Measurements from ENCODE around the gene COPS9. TPM values are rescaled to one million over a fixed set of nuclear protein-coding genes. Genes with fewer than 3 reads are reported as not detected.
A peak's percentile ranks its signal among the peaks of the same experiment; 100 is the strongest.

COPS9 gene
- total and polyA plus RNA-seq, 2 donors: 53.5 to 217 TPM

GRCh38 chr2:240112914-240113690 is 23.0 kb downstream of the COPS9 start:
- Histone ChIP-seq H3K36me3 (ENCODE audit: insufficient read depth) (no peaks in the 10 kb centered on the region), H3K27ac (ENCODE audit: low read depth) (no peak overlapping the region)
- WGBS: 24% methylated on average over 5 of the region's 5 CpGs

GRCh38 chr2:240111253-240111652 is 24.9 kb downstream of the COPS9 start:
- no peak overlapping the region for H3K4me3 ChIP-seq (ENCODE audit: low read depth, low read length)
- H3K4me1 ChIP-seq (ENCODE audit: insufficient read depth): no peaks in the 10 kb centered on the region
- H3K27ac ChIP-seq (ENCODE audit: low read depth): no peak overlapping the region
- no peaks in the 10 kb centered on the region for H3K36me3 ChIP-seq (ENCODE audit: insufficient read depth)
- 22% methylated on average over 10 of the region's 10 CpGs for WGBS
- peak; percentile 53 for DNase-seq (ENCODE audit: extremely low spot score)

More at GRCh38 chr2:240112914-240113690, 23.0 kb downstream of the COPS9 start:
- H3K4me1 ChIP-seq (ENCODE audit: insufficient read depth): no peaks in the 10 kb centered on the region
- no peak for DNase-seq (ENCODE audit: extremely low spot score)
- H3K4me3 ChIP-seq (ENCODE audit: low read depth, low read length): no peak overlapping the region

DNA sequence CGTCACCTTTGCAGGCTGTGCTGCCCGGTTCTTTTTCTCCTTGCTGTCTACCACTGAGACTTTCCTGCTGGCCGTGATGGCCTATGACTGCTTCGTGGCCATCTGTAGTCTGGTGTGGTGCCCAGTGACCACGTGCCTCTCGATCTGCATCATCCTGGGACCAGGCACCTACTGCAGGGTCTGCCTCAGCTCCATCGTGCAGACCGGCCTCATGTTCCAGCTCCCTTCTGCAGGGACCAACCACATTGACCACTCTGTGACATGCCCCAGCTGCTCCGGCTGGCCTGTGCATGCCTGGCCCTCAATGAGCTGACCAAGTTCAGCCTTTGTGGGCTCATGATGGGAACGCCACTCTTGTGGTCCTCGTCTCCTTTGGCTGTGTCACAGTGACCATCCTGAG is 26.7 kb downstream of the COPS9 start:
- no peak overlapping the region for H3K4me3 ChIP-seq (ENCODE audit: low read depth, low read length)
- no peak for DNase-seq (ENCODE audit: extremely low spot score)
- WGBS: 77% methylated on average over 11 of the region's 11 CpGs
- H3K36me3 ChIP-seq (ENCODE audit: insufficient read depth): no peaks in the 10 kb centered on the region
- H3K4me1 ChIP-seq (ENCODE audit: insufficient read depth): no peaks in the 10 kb centered on the region
- H3K27ac ChIP-seq (ENCODE audit: low read depth): no peak overlapping the region

DNA sequence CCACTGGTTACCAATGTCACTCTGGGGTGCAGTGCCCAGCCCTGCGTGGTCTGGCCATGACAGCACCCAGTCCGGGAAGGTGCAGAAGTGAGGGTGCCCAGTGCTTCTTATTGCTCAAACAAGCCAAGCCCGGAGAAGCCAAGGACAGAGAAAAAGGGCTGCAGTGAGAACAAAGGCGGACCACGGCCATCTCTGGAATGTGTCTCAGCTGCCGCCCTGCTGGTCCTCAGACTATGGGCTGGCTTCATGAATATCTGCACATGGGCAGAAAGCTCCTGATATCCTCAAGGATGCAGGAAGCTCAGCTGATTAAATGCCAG is 28.7 kb downstream of the COPS9 start:
- H3K4me1 ChIP-seq (ENCODE audit: insufficient read depth): no peaks in the 10 kb centered on the region
- no peaks in the 10 kb centered on the region for H3K36me3 ChIP-seq (ENCODE audit: insufficient read depth)
- no peak overlapping the region for H3K4me3 ChIP-seq (ENCODE audit: low read depth, low read length)
- DNase-seq (ENCODE audit: extremely low spot score): no peak
- WGBS: 72% methylated on average over 6 of the region's 6 CpGs
- H3K27ac ChIP-seq (ENCODE audit: low read depth): no peak overlapping the region

GRCh38 chr2:240106765-240107476 is 29.2 kb downstream of the COPS9 start:
- no peak overlapping the region for H3K27ac ChIP-seq (ENCODE audit: low read depth)
- no peak overlapping the region for H3K4me3 ChIP-seq (ENCODE audit: low read depth, low read length)
- DNase-seq (ENCODE audit: extremely low spot score): no peak
- H3K36me3 ChIP-seq (ENCODE audit: insufficient read depth): no peaks in the 10 kb centered on the region
- 74% methylated on average over 17 of the region's 17 CpGs for WGBS
- H3K4me1 ChIP-seq (ENCODE audit: insufficient read depth): no peaks in the 10 kb centered on the region

GRCh38 chr2:240105982-240106381 is 30.1 kb downstream of the COPS9 start:
- WGBS: 74% methylated on average over 10 of the region's 11 CpGs
- DNase-seq (ENCODE audit: extremely low spot score): no peak
- Histone ChIP-seq H3K4me1 (ENCODE audit: insufficient read depth) (no peaks in the 10 kb centered on the region), H3K36me3 (ENCODE audit: insufficient read depth) (no peaks in the 10 kb centered on the region), H3K4me3 (ENCODE audit: low read depth, low read length) (no peak overlapping the region), H3K27ac (ENCODE audit: low read depth) (no peak overlapping the region)

GRCh38 chr2:240103136-240103535 is 33.0 kb downstream of the COPS9 start:
- Histone ChIP-seq H3K4me3 (ENCODE audit: low read depth, low read length) (no peak overlapping the region), H3K36me3 (ENCODE audit: insufficient read depth) (no peaks in the 10 kb centered on the region), H3K27ac (ENCODE audit: low read depth) (no peak overlapping the region), H3K4me1 (ENCODE audit: insufficient read depth) (no peaks in the 10 kb centered on the region)
- 77% methylated on average over 4 of the region's 4 CpGs for WGBS
- DNase-seq (ENCODE audit: extremely low spot score): no peak

DNA sequence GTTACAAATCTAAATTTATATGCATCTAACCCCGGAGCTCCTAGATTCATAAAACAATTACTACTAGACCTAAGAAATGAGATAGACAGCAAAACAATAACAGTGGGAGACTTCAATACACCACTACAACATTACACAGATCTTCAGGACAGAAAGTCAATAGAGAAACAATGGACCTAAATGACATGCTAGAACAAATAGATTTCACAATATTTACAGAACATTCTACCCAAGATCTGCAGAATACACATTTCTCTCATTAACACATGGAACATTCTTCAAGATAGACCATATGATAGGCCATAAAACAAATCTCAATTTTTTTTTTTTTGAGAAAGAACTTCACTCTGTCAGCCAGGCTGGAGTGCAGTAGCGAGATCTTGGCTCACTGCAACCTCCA is 37.8 kb downstream of the COPS9 start:
- no peaks in the 10 kb centered on the region for H3K4me1 ChIP-seq (ENCODE audit: insufficient read depth)
- 77% methylated on average over 2 of the region's 2 CpGs for WGBS
- no peaks in the 10 kb centered on the region for H3K36me3 ChIP-seq (ENCODE audit: insufficient read depth)
- DNase-seq (ENCODE audit: extremely low spot score): no peak
- H3K27ac ChIP-seq (ENCODE audit: low read depth): no peak overlapping the region
- H3K4me3 ChIP-seq (ENCODE audit: low read depth, low read length): no peak overlapping the region

GRCh38 chr2:240095556-240096523 is 40.3 kb downstream of the COPS9 start:
- 3% methylated on average over 43 of the region's 43 CpGs for WGBS
- Histone ChIP-seq H3K36me3 (ENCODE audit: insufficient read depth) (no peaks in the 10 kb centered on the region), H3K27ac (ENCODE audit: low read depth) (no peak overlapping the region), H3K4me1 (ENCODE audit: insufficient read depth) (no peaks in the 10 kb centered on the region), H3K4me3 (ENCODE audit: low read depth, low read length) (no peak overlapping the region)
- no peak for DNase-seq (ENCODE audit: extremely low spot score)

GRCh38 chr2:240089306-240089705 is 46.8 kb downstream of the COPS9 start:
- Histone ChIP-seq H3K4me3 (ENCODE audit: low read depth, low read length) (no peak overlapping the region), H3K27ac (ENCODE audit: low read depth) (no peak overlapping the region), H3K36me3 (ENCODE audit: insufficient read depth) (no peaks in the 10 kb centered on the region), H3K4me1 (ENCODE audit: insufficient read depth) (no peaks in the 10 kb centered on the region)
- 64% methylated on average over 5 of the region's 5 CpGs for WGBS
- DNase-seq (ENCODE audit: extremely low spot score): no peak

DNA sequence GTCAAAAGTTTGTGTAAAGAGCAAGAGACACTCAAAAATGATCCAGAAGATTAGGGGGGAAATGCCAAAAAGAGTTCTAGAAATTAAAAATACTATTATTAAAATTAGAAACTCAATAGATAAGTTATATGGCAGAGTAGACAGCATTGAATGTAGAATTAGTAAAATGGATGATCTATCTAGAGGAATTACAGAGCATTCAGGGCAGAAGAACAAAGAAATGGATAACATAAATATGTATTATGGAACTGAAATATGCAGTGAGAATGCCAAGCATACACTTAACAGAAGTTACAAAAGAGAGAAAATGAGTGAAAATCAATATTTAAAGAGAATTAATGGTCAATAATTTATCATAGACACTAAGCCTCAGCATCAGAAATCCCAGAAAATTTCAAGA is 49.5 kb downstream of the COPS9 start:
- no peaks in the 10 kb centered on the region for H3K36me3 ChIP-seq (ENCODE audit: insufficient read depth)
- no peak overlapping the region for H3K27ac ChIP-seq (ENCODE audit: low read depth)
- DNase-seq (ENCODE audit: extremely low spot score): no peak
- no peaks in the 10 kb centered on the region for H3K4me1 ChIP-seq (ENCODE audit: insufficient read depth)
- no peak overlapping the region for H3K4me3 ChIP-seq (ENCODE audit: low read depth, low read length)
